GM21786 (cell line): ENCODE results near the gene ANKS1B.

Experiments used
- ATAC-seq: cut with Tn5 transposase; IDR thresholded peaks from one replicate; pipeline ENCODE4 v1.9.1; 2021; ENCODE audit not compliant: unreplicated experiment

ANKS1B gene

GRCh38 chr12:99231031-99231430 is 753.7 kb downstream of the ANKS1B start:
- ATAC-seq = no peak

- no peak for ATAC-seq
These were observed 760.5 kb downstream of the ANKS1B start for GRCh38 chr12:99224237-99224636.

DNA sequence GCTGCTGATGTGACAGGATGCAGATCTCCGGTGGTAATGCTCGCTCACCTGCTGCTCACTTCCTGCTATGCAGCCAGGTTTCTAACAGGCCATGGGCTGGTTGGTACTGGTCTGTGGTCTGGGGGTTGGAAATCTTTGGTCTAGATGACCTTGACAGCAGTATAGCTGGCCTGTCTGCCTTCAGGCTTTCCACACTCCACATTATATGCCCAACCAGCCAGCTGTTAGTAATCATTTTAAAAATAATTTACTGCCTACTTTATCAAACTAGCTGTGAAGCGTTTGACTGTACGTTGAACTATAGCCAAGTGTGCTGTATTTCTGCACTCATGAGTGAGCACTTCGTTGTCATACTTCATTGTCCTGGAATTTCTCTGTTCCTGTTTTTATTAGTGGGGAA is 761.2 kb downstream of the ANKS1B start:
- no peak for ATAC-seq

DNA sequence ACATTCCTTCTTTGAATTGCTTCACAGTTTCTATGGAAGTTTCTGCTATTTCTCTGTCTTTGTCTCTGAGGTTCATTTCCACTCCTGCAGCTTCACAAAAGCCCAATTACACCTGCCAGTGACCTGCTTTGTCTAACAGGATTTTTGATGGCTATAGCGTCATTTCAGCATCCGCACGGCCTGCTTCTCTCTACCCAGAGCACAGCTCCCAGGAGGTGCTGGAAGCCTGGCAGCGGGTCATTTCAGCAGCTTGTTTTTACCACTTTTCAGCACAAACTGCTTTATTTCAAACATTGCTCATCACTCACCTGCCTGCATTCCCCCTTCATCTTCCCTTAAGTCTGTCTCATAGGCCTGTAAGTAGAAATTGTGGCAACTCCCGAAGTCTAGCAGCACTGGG is 771.7 kb downstream of the ANKS1B start:
- ATAC-seq = no peak

GRCh38 chr12:99212275-99212674 is 772.5 kb downstream of the ANKS1B start:
- ATAC-seq = no peak

DNA sequence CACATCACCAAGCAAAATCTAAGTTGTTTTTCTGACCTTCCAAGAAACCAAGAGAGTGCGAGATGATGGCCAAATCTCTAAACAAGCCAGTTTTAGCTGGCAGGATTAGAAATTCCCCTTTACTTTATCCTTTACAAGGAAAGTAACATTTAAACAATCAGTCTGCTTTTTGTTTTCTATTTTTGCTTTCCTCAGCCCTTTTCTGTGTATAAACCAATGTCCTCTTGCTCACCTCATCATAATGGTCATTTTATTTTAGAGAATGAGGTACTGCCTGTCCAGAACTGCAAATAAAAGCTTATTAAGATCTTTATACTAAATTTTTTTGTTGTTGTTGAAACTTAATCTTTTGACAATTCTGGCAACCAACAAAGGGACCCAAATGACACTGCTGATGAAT is 779.6 kb downstream of the ANKS1B start:
- no peak for ATAC-seq

GRCh38 chr12:99201906-99202645 is 782.7 kb downstream of the ANKS1B start:
- ATAC-seq = no peak

DNA sequence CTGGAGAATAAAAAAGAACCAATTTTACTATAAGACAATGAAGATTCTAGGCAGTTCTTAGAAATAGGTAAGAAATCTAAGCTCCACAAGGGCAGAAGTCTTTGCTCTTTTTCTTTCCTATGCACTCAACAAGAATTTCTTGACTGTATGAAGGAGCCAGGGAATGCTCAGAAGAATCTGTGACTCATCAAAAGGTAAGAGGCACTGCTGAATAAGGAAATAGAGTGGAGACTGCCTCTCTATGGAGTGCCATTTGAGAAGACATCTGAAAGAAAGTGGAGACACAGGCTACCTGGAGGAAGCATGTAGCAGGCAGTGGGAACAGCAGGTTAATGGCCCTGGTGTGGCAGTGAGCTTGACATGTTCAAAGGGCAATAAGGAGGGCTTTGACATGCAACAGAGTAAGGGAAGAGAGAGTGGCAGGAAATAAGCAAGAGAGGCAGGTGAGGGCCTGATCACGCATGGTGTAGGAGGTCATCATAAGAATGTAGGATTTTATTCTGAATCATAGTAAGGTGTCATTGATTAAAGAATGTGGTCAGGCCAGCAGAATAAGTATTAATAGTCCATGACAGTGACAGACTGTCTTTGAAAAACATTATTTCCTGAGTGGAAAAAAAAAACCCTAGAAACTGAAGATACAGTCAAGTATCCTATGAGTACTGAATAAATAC is 783.9 kb downstream of the ANKS1B start:
- ATAC-seq = no peak

DNA sequence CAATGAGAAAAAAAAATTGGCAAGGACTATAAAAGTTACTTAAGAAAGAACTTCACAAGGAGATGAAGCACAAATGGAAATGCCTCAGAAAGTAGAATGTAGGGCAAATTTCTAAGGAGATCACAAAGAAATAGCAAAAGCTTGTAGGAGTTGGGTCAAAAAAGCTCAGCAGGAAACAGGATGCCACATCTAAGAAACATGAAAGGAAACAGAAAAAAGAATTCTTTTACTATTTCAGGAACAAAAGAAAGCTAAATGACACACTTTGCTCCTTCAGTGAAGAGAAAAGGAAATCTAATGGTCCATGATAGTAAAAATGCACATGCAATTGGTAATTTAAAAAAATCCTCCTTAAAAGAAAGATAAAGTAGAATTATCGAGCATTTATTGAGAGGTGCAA is 789.3 kb downstream of the ANKS1B start:
- no peak for ATAC-seq

- ATAC-seq = no peak
These were observed 792.2 kb downstream of the ANKS1B start for GRCh38 chr12:99192489-99192888.

- no peak for ATAC-seq
These were observed 807.9 kb downstream of the ANKS1B start for GRCh38 chr12:99176871-99177270.

DNA sequence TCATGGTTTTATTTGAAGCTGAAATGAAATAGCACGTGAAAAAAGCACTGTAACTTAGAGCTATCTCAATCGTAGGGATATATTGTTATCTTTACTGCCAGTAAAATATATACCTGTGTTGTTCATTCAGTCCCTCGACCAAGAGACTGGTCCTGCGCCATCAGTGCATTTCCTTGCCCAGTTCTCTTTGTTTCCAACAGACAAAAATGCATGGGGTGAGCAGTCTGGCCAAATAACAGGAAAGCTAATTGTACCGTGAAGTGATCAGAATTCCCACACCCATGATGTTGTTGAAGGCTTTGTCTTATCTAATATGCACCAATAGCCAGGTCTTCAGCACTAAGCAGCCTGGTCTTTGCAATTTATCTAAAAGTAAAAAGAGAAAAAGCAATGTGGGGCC is 814.3 kb downstream of the ANKS1B start:
- ATAC-seq = no peak

DNA sequence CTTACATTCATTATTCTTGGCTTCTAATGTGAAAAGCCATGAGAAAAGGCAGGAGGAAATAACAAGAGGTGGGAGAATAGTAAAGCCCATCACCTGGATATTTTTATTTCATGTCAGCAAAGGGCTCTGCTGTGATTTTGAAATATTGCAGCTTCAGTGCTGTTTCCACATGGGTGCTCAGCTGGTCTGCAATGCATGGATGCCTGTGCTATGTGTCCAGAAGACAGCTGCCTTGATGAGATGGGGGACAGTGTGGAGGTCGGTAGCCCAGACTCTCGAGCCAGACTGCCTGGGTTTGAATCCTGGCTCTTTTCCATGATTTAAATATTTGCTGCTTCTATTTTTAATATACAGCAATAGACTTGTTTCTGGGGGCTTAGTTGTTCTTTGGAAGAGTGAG is 814.7 kb downstream of the ANKS1B start:
- no peak for ATAC-seq

- no peak for ATAC-seq
These were observed 826.8 kb downstream of the ANKS1B start for GRCh38 chr12:99157946-99158345.

DNA sequence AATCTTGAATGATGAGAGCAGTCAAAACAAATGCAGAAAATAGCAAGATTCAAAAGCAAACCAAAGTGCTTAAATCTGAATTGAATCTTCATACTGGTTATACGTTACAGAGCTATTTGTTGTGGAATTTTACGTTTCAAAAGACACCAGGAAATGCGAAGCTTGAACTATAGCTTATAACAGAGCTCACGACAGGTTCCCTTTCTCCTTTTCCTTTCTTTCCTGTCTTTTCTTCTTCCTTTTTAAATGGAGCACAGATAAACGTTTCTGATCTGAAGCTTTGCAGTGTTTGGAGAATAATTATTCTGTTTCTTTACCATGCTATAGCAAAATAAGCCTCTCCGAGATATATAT is 829.8 kb downstream of the ANKS1B start:
- ATAC-seq = no peak

- no peak for ATAC-seq
These were observed 830.3 kb downstream of the ANKS1B start for GRCh38 chr12:99154216-99154982.

DNA sequence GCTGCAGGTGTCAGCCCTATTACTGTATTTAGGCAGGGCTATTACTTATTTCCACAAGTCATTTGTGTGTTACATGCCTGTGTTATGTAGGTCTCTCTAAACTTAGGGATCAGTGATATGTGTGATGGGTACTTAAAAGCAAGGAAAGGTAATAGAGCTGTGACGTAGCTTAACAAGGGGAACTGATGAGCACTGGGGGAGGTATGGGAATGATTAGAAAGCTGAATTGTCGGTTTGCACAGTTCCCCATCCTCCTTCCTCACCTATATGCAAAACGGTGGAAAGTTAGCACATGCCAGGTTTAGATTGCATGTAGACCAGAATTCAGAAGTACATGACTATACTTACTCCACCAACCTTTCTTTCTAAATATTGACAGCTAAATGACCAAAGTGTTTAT is 831.4 kb downstream of the ANKS1B start:
- no peak for ATAC-seq

DNA sequence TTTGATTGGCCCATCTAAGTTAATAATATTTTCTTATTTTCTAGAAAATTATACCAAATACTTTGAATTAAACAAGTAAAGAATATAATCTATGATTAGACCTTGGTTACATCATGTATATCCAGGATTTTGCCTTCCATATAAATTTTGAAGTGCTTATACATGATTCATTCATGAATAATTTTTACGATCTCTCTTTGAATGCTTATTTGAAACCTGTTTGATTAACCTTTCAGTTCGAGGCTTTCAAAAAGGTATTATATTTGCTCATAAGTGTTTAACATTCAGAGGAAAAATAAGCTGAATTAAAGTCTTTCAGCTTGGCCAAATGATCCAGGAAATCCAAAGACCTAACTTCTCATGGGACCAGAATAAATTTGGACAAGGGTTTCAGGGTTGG is 832.4 kb downstream of the ANKS1B start:
- no peak for ATAC-seq

GRCh38 chr12:99151744-99152143 is 833.0 kb downstream of the ANKS1B start:
- ATAC-seq = no peak

DNA sequence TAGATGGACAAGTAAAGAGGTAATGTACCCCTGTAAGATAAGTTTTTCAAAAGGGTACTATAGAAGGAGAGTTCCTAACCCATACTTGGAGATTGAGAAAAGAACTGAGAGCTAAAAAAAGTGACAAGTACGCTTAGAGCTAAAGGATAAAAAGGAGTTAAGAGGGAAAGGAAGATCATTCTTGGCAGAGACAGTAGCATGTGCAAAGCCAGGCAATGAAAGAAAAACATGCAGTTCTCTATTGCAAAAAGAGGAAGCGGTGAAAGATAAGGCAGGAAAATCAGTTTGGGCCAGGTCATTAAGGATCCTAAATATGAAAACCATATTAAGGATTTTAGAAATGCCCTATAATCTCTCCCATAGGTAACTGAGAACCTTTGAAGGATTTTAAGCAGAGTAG is 837.6 kb downstream of the ANKS1B start:
- ATAC-seq = no peak

- no peak for ATAC-seq
These were observed 838.0 kb downstream of the ANKS1B start for GRCh38 chr12:99146730-99147129.

DNA sequence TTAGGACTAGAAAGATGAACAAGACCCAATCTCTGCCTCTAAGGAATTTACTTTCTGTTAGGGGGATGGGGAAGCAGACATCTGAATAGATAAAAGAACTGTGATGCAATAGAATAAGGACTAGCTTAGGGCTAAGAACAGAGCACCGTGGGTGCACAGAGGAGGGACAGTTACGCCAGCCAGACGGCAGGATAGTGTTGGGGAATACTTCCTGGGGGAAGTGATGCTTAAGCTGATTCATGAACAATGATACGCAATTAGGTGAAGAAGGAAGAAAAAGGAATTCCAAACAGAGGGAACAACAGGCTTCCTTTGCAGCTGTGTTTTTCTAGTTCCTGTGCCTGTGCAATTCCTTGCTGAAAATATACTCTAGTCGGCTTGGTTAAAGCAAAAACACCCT is 838.6 kb downstream of the ANKS1B start:
- ATAC-seq = no peak
